Neural cell (in vitro differentiated cells): ENCODE results near the gene C4B. TPM values are rescaled to one million over a fixed set of nuclear protein-coding genes. Genes with fewer than 3 reads are reported as not detected.

Experiments
- H2AFZ ChIP-seq: fragments of 200-600, 300-800 bp; sonication (generic), shearing (Covaris generic); 2 replicates; pipeline ENCODE4 v1.6.0; 2014; ENCODE audit warnings: low read depth, mild to moderate bottlenecking, antibody characterized with exemption, low read length, moderate library complexity
- H3F3A ChIP-seq: fragments of 200-600 bp; shearing (Covaris generic); 2 replicates; pipeline ENCODE4 v1.6.1; 2016; ENCODE audit warnings: mild to moderate bottlenecking, moderate library complexity, mixed read lengths, antibody characterized with exemption, low read length; ENCODE audit not compliant: insufficient read depth, poor library complexity, severe bottlenecking
- H3K27ac ChIP-seq: fragments of 200-600, 300-800 bp; sonication (generic), shearing (Covaris generic); 2 replicates; pipeline ENCODE4 v1.5.1; 2014; ENCODE audit warnings: mild to moderate bottlenecking, low read length, moderate library complexity
- H3K27me3 ChIP-seq: fragments of 300-800, 200-600 bp; sonication (generic), shearing (Covaris generic); 2 replicates; pipeline ENCODE4 v1.6.0; 2014; ENCODE audit warnings: mild to moderate bottlenecking, low read depth, low read length, moderate library complexity; ENCODE audit not compliant: insufficient read depth
- H3K36me3 ChIP-seq: fragments of 300-800, 200-600 bp; sonication (generic), shearing (Covaris generic); 2 replicates; pipeline ENCODE4 v1.5.1; 2014; ENCODE audit warnings: mild to moderate bottlenecking, antibody characterized with exemption, low read length, moderate library complexity; ENCODE audit not compliant: insufficient read depth
- H3K4me2 ChIP-seq: fragments of 300-800, 200-600 bp; sonication (generic), shearing (Covaris generic); 2 replicates; pipeline ENCODE4 v1.6.0; 2014; ENCODE audit warnings: mild to moderate bottlenecking, low read length
- H3K4me3 ChIP-seq: fragments of 300-800, 200-600 bp; sonication (generic), shearing (Covaris generic); 2 replicates; pipeline ENCODE4 v1.5.1; 2014; ENCODE audit warnings: mild to moderate bottlenecking, low read length, moderate library complexity
- H3K79me2 ChIP-seq: fragments of 200-600 bp; shearing (Covaris generic); replicated peaks from 2 replicates; pipeline ENCODE4 v1.6.0; 2014; ENCODE audit warnings: mild to moderate bottlenecking, low read length, moderate library complexity; ENCODE audit not compliant: insufficient read depth
- H3K9ac ChIP-seq: fragments of 300-800, 200-600 bp; sonication (generic), shearing (Covaris generic); 2 replicates; pipeline ENCODE4 v1.6.1; 2016; ENCODE audit warnings: mild to moderate bottlenecking, low read length, mixed read lengths
- H3K9me2 ChIP-seq: fragments of 200-600 bp; shearing (Covaris generic); 2 replicates; pipeline ENCODE4 v1.6.1; 2016; ENCODE audit warnings: mild to moderate bottlenecking, low read length, mixed read lengths; ENCODE audit not compliant: insufficient read depth
- H3K9me3 ChIP-seq: fragments of 200-600, 300-800 bp; sonication (generic), shearing (Covaris generic); 2 replicates; pipeline ENCODE4 v1.6.1; 2016; ENCODE audit warnings: mild to moderate bottlenecking, mixed run types, low read length, moderate library complexity, mixed read lengths
- H4K20me1 ChIP-seq: fragments of 200-600 bp; shearing (Covaris generic); 2 replicates; pipeline ENCODE4 v1.6.1; 2016; ENCODE audit warnings: mild to moderate bottlenecking, mixed run types; ENCODE audit not compliant: insufficient read depth
- CTCF ChIP-seq: fragments of 450-650 bp; IDR thresholded peaks from 2 replicates; pipeline ENCODE4 v1.5.1; 2014; ENCODE audit warnings: antibody characterized with exemption, mild to moderate bottlenecking, moderate library complexity; ENCODE audit not compliant: poor library complexity, severe bottlenecking
- EP300 ChIP-seq: fragments of 450-650 bp; conservative IDR thresholded peaks from 2 replicates; pipeline ENCODE4 v1.6.1; 2014; ENCODE audit warnings: antibody characterized with exemption, mild to moderate bottlenecking, moderate library complexity; ENCODE audit not compliant: poor library complexity, severe bottlenecking
- EZH2 ChIP-seq: fragments of 200-600, 300-800 bp; shearing (Covaris generic), sonication (generic); IDR thresholded peaks from 2 replicates; pipeline ENCODE4 v1.6.1; 2014; ENCODE audit warnings: antibody characterized with exemption, low read length, borderline replicate concordance, mild to moderate bottlenecking; ENCODE audit not compliant: insufficient read depth, poor library complexity, severe bottlenecking
- MXI1 ChIP-seq: fragments of 450-650 bp; conservative IDR thresholded peaks from 2 replicates; pipeline ENCODE4 v1.6.1; 2014; ENCODE audit warnings: antibody characterized with exemption, mild to moderate bottlenecking; ENCODE audit not compliant: poor library complexity, severe bottlenecking
- POLR2AphosphoS5 ChIP-seq: IDR thresholded peaks from 2 replicates; pipeline ENCODE4 v1.6.1; 2012
- RAD21 ChIP-seq: fragments of 450-650 bp; conservative IDR thresholded peaks from 2 replicates; pipeline ENCODE4 v1.6.1; 2014; ENCODE audit warnings: antibody characterized with exemption, mild to moderate bottlenecking, moderate library complexity
- SMC3 ChIP-seq: fragments of 450-650 bp; conservative IDR thresholded peaks from 2 replicates; pipeline ENCODE4 v1.6.1; 2014; ENCODE audit warnings: antibody characterized with exemption, mild to moderate bottlenecking, moderate library complexity; ENCODE audit not compliant: poor library complexity
- TAF1 ChIP-seq: IDR thresholded peaks from 2 replicates; pipeline ENCODE4 v1.6.1; 2012; ENCODE audit warnings: low read depth
- polyA plus RNA-seq: library from polyadenylated mRNA; depleted of rRNA; stranded (reverse); fragments of >200 nt; gene quantifications from 2 replicates; pipeline ENCODE4 v1.2.3, GENCODE V29; 2014
- TF ChIP-seq, protein P1 (sequence below): IDR thresholded peaks from 2 replicates; pipeline ENCODE4 v1.6.1; 2012; ENCODE audit warnings: borderline replicate concordance

The C4B gene
- polyA plus RNA-seq, 1 donor from 2014 or later = 4.6 TPM

DNA sequence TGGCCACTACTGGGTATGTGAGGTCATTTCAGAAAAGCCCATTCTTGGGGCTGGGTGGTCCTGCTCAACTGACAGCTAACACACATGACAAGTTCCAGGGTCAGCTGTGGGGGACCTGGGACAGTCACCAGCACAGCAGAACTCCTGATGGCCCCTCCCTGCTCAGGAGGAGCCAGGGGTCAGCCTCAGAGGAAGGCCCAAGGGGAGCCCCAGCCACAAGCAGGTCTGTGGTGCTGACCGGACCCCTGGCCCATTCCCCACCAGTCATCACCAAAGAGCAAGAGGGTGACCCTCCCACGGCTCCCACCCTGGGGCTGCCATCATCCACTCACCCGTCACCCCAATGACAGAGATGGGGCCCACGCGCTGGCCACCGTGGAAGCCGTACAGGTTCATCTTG, 41.7 kb downstream of the C4B start:
- Histone ChIP-seq H3K27ac (no peak overlapping the region), H3K9ac (no peak overlapping the region), H3K9me2 (no peaks in the 10 kb centered on the region), H3K79me2 (no peaks in the 10 kb centered on the region), H3K27me3 (no peaks in the 10 kb centered on the region), H2AFZ (no peak overlapping the region), H4K20me1 (no peaks in the 10 kb centered on the region), H3K36me3 (no peaks in the 10 kb centered on the region), H3K4me3 (no peak overlapping the region), H3K9me3 (no peaks in the 10 kb centered on the region), H3F3A (no peaks in the 10 kb centered on the region), H3K4me2 (no peak overlapping the region)
- no peak for TF ChIP-seq CTCF
- TF ChIP-seq, protein P1, sequence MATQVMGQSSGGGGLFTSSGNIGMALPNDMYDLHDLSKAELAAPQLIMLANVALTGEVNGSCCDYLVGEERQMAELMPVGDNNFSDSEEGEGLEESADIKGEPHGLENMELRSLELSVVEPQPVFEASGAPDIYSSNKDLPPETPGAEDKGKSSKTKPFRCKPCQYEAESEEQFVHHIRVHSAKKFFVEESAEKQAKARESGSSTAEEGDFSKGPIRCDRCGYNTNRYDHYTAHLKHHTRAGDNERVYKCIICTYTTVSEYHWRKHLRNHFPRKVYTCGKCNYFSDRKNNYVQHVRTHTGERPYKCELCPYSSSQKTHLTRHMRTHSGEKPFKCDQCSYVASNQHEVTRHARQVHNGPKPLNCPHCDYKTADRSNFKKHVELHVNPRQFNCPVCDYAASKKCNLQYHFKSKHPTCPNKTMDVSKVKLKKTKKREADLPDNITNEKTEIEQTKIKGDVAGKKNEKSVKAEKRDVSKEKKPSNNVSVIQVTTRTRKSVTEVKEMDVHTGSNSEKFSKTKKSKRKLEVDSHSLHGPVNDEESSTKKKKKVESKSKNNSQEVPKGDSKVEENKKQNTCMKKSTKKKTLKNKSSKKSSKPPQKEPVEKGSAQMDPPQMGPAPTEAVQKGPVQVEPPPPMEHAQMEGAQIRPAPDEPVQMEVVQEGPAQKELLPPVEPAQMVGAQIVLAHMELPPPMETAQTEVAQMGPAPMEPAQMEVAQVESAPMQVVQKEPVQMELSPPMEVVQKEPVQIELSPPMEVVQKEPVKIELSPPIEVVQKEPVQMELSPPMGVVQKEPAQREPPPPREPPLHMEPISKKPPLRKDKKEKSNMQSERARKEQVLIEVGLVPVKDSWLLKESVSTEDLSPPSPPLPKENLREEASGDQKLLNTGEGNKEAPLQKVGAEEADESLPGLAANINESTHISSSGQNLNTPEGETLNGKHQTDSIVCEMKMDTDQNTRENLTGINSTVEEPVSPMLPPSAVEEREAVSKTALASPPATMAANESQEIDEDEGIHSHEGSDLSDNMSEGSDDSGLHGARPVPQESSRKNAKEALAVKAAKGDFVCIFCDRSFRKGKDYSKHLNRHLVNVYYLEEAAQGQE = no peak
- TF ChIP-seq EZH2 = no peak
- no peak for TF ChIP-seq MXI1
- TF ChIP-seq EP300 = no peak
- TF ChIP-seq POLR2AphosphoS5 = no peak
- TF ChIP-seq SMC3 = no peak
- TF ChIP-seq RAD21 = no peak
- no peak for TF ChIP-seq TAF1

- TF ChIP-seq, protein P1 = no peak
- no peak for TF ChIP-seq POLR2AphosphoS5
- TF ChIP-seq EP300 = no peak
- no peak for TF ChIP-seq SMC3
- TF ChIP-seq MXI1 = no peak
- TF ChIP-seq TAF1 = no peak
- no peak for TF ChIP-seq CTCF
- TF ChIP-seq EZH2 = no peak
- TF ChIP-seq RAD21 = no peak
- no peak overlapping the region for H3K9ac ChIP-seq
- H3K27ac ChIP-seq = no peak overlapping the region
- H2AFZ ChIP-seq = no peak overlapping the region
- H3K79me2 ChIP-seq = no peaks in the 10 kb centered on the region
- H3K9me2 ChIP-seq = no peaks in the 10 kb centered on the region
- no peaks in the 10 kb centered on the region for H3F3A ChIP-seq
- no peaks in the 10 kb centered on the region for H3K36me3 ChIP-seq
- no peak overlapping the region for H3K4me2 ChIP-seq
- no peak overlapping the region for H3K4me3 ChIP-seq
- H3K27me3 ChIP-seq = no peaks in the 10 kb centered on the region
- H3K9me3 ChIP-seq = no peaks in the 10 kb centered on the region
- H4K20me1 ChIP-seq = no peaks in the 10 kb centered on the region
Measured at GRCh38 chr6:32057966-32058365, 43.4 kb downstream of the C4B start.
